Mesangial cell (primary cell): ENCODE results near the gene SMAD9. TPM values are rescaled to one million over a fixed set of nuclear protein-coding genes. Genes with fewer than 3 reads are reported as not detected.

Experiments
- total RNA-seq: library from RNA; depleted of rRNA; stranded (reverse); fragments of >200 nt; gene quantifications from 2 replicates; pipeline ENCODE4 v1.2.3, GENCODE V29; 2015

Gene SMAD9
- total RNA-seq = 1.1 and 4.4 TPM in 2 replicates

GRCh38 chr13:36919833-36920615 is at the start of gene SMAD9:
Gene SMAD9, minus strand, starts transcription at chr13:36920238. Its CDS starts 40,549 bp downstream, at chr13:36879689.

GRCh38 chr13:36818804-36819738 is 101.0 kb downstream of the SMAD9 start, which contains the start of gene RFXAP:
Gene RFXAP, plus strand, starts transcription at chr13:36819222. Its CDS starts 136 bp downstream, at chr13:36819358.

Other genes starting within 250 kb of the SMAD9 start
- not detected in 2 replicates for gene SERTM1, start 246.2 kb downstream of the SMAD9 start, total RNA-seq
- gene RFXAP, start 101.0 kb downstream of the SMAD9 start, total RNA-seq = 1.3 and 1.9 TPM in 2 replicates
- gene ALG5, start 79.1 kb upstream of the SMAD9 start, total RNA-seq = 18.5 and 22.2 TPM in 2 replicates
- gene EXOSC8, start 80.5 kb upstream of the SMAD9 start, total RNA-seq = 14.8 and 48.2 TPM in 2 replicates
- gene SUPT20H, start 139.4 kb upstream of the SMAD9 start, total RNA-seq = 29.8 and 45.5 TPM in 2 replicates
- not detected in 2 replicates for gene CSNK1A1L, start 185.4 kb upstream of the SMAD9 start, total RNA-seq